K562 (cell line): ENCODE measurements around the gene FGF14.

Experiments
- ATF6 ChIP-seq: sonication (generic); formaldehyde crosslinking; IDR thresholded peaks from 2 replicates; pipeline ENCODE4 v1.4.0; 2020; ENCODE audit warnings: mild to moderate bottlenecking, missing genetic modification reagents
- CREB1 ChIP-seq, 2 experiments: sonication (generic) in 1 of 2; formaldehyde crosslinking in 1 of 2; IDR thresholded peaks; 2 replicates each; pipeline versions ENCODE4 v1.6.1 to v1.8.0; 2012 to 2022; ENCODE audit warnings: inconsistent platforms in 1 of 2, mild to moderate bottlenecking in 1 of 2, missing genetic modification reagents in 1 of 2, moderate library complexity in 1 of 2
- ETV5 ChIP-seq: sonication (generic); formaldehyde crosslinking; IDR thresholded peaks from 2 replicates; pipeline ENCODE4 v1.4.0; 2020; ENCODE audit warnings: low read depth, mild to moderate bottlenecking, missing genetic modification reagents
- GABPA ChIP-seq: fragments of 200-800 bp; sonication (Bioruptor generic); conservative IDR thresholded peaks from 2 replicates; pipeline ENCODE4 v1.6.1; 2016; ENCODE audit warnings: low read depth, missing genetic modification characterization, missing compliant biosample characterization
- MYBL2 ChIP-seq, 2 experiments: fragments of 450-650 bp in 1 of 2; sonication (generic) in 1 of 2; formaldehyde crosslinking in 1 of 2; IDR thresholded peaks; 2 replicates each; pipeline versions ENCODE4 v1.6.1 to v1.8.1; 2017 to 2022; ENCODE audit warnings: borderline replicate concordance in 1 of 2, inconsistent platforms in 1 of 2, low read depth in 1 of 2, mild to moderate bottlenecking in 1 of 2, missing genetic modification reagents in 1 of 2, moderate library complexity in 1 of 2
- PHF21A ChIP-seq: fragments of 450-650 bp; IDR thresholded peaks from 2 replicates; pipeline ENCODE4 v1.6.1; 2017; ENCODE audit warnings: low read depth, borderline replicate concordance
- SMARCA4 ChIP-seq: fragments of 450-650 bp; IDR thresholded peaks from 2 replicates; pipeline ENCODE4 v1.6.1; 2016
- ZBTB8A ChIP-seq: fragments of 450-650 bp; IDR thresholded peaks from 2 replicates; pipeline ENCODE4 v1.6.1; 2018; ENCODE audit warnings: mild to moderate bottlenecking, moderate library complexity; ENCODE audit not compliant: partially characterized antibody
- ZNF707 ChIP-seq: fragments of 250-450 bp; sonication (Bioruptor Pico); conservative IDR thresholded peaks from 2 replicates; pipeline ENCODE4 v1.8.0; 2022; ENCODE audit warnings: inconsistent platforms, mild to moderate bottlenecking, moderate library complexity
- ZNF76 ChIP-seq: fragments of 250-450 bp; sonication (Bioruptor Pico); IDR thresholded peaks from 2 replicates; pipeline ENCODE4 v1.4.0; 2020; ENCODE audit warnings: mild to moderate bottlenecking, moderate library complexity, borderline replicate concordance

- TF ChIP-seq PHF21A: no peak
- TF ChIP-seq CREB1 (IDR thresholded peaks at IDR 0.05): no peak
- TF ChIP-seq CREB1 (CRISPR knock-in tag; IDR thresholded peaks at IDR 0.05): no peak
- TF ChIP-seq ZNF707 (CRISPR knock-in tag): no peak
- no peak for TF ChIP-seq SMARCA4
- TF ChIP-seq ZNF76 (CRISPR knock-in tag): no peak
- TF ChIP-seq GABPA: no peak
- TF ChIP-seq ETV5 (CRISPR knock-in tag): no peak
- TF ChIP-seq ZBTB8A: no peak
- TF ChIP-seq ATF6 (CRISPR knock-in tag): no peak
- no peak for TF ChIP-seq MYBL2 (IDR thresholded peaks at IDR 0.05; ENCODE audit: low read depth)
- TF ChIP-seq MYBL2 (CRISPR knock-in tag; IDR thresholded peaks at IDR 0.05; ENCODE audit: borderline replicate concordance): no peak
Measured at GRCh38 chr13:102233566-102234208, 168.2 kb downstream of the FGF14 start.
